GM12801 (cell line): ENCODE data around the gene EFEMP2.

Experiments used
- CTCF ChIP-seq: IDR thresholded peaks from one replicate; pipeline ENCODE4 v1.5.1; 2011; ENCODE audit warnings: control low read depth; ENCODE audit not compliant: insufficient read length; ENCODE audit errors: extremely low read depth

EFEMP2 gene

GRCh38 chr11:65864706-65865471, 7.7 kb downstream of the EFEMP2 start:
- TF ChIP-seq CTCF = no peak

- TF ChIP-seq CTCF = no peak
These were observed 8.5 kb downstream of the EFEMP2 start for GRCh38 chr11:65863889-65864705.

- TF ChIP-seq CTCF = no peak
These were observed 9.4 kb downstream of the EFEMP2 start for GRCh38 chr11:65862941-65863888.

GRCh38 chr11:65862191-65862735, 10.3 kb downstream of the EFEMP2 start:
- no peak for TF ChIP-seq CTCF

GRCh38 chr11:65861533-65862183, 10.9 kb downstream of the EFEMP2 start:
- no peak for TF ChIP-seq CTCF

GRCh38 chr11:65861165-65861505, 11.5 kb downstream of the EFEMP2 start:
- no peak for TF ChIP-seq CTCF
